DND-41 (cell line): ENCODE measurements around the gene FAM120A.

Source experiments
- EZH2 ChIP-seq: IDR thresholded peaks from 3 replicates; pipeline ENCODE4 v1.6.1; 2012; ENCODE audit warnings: borderline replicate concordance, low read depth, mild to moderate bottlenecking, moderate library complexity, low read length, inconsistent platforms; ENCODE audit not compliant: severe bottlenecking
- TF ChIP-seq, protein P1 (sequence below): IDR thresholded peaks from 2 replicates; pipeline ENCODE4 v1.5.1; 2012; ENCODE audit warnings: borderline replicate concordance, low read length, moderate library complexity, mild to moderate bottlenecking; ENCODE audit not compliant: poor library complexity, severe bottlenecking; ENCODE audit errors: extremely low read depth

DNA sequence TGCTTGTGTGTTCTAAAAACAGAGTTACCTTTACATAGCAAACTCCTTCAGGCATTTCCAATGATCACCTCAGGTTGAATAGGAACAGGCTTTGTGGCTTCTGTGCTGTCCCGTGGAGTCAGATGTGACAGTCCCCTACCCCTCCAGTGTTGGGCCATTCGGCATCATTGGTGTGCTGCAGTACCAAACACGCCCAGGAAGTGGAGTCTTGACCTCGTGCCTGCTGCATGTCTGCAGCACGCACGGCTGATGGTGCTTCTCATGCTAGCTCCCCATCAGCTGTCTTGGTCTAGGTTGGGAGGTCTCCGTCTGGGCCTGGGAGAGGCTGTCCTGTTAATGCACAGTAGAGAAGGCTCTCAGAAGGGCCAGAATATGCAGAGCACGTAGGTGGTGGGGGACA lies 82.4 kb downstream of the FAM120A start:
- TF ChIP-seq, protein P1, sequence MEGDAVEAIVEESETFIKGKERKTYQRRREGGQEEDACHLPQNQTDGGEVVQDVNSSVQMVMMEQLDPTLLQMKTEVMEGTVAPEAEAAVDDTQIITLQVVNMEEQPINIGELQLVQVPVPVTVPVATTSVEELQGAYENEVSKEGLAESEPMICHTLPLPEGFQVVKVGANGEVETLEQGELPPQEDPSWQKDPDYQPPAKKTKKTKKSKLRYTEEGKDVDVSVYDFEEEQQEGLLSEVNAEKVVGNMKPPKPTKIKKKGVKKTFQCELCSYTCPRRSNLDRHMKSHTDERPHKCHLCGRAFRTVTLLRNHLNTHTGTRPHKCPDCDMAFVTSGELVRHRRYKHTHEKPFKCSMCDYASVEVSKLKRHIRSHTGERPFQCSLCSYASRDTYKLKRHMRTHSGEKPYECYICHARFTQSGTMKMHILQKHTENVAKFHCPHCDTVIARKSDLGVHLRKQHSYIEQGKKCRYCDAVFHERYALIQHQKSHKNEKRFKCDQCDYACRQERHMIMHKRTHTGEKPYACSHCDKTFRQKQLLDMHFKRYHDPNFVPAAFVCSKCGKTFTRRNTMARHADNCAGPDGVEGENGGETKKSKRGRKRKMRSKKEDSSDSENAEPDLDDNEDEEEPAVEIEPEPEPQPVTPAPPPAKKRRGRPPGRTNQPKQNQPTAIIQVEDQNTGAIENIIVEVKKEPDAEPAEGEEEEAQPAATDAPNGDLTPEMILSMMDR, result peak; percentile 12
- no peak for TF ChIP-seq EZH2
